ENCODE results near the gene ETS1.

ETS1 gene

GRCh38 chr11:128520888-128521681 is 66.3 kb downstream of the ETS1 start:
- Histone ChIP-seq H4K5ac (ENCODE audit: low read length) (no peak overlapping the region), H3K4ac (ENCODE audit: low read depth, low read length) (no peak overlapping the region), H3K4me3 (ENCODE audit: low read length) (peak overlapping the region; percentile 71), H3K18ac (ENCODE audit: low read length) (no peak overlapping the region), H2BK120ac (ENCODE audit: low read depth, low read length) (no peak overlapping the region), H3K27me3 (ENCODE audit: insufficient read depth, low read length, poor library complexity) (no peaks in the 10 kb centered on the region), H2BK15ac (replicated peaks; ENCODE audit: low read depth) (no peak overlapping the region), H3K56ac (ENCODE audit: low read length) (peak overlapping the region; percentile 84), H3K4me2 (ENCODE audit: low read length) (peak overlapping the region; percentile 66), H3K36me3 (ENCODE audit: control insufficient read depth, insufficient read depth, low read length) (no peaks in the 10 kb centered on the region), H3K79me1 (ENCODE audit: low read length) (peaks cover 20% of the 10 kb centered on the region), H3K4me1 (ENCODE audit: control insufficient read depth, low read depth, low read length) (peaks cover 9% of the 10 kb centered on the region), H2BK5ac (ENCODE audit: low read length) (no peak overlapping the region), H3K23ac (ENCODE audit: low read length) (no peak overlapping the region), H3K79me2 (ENCODE audit: control insufficient read depth, insufficient read depth, low read length) (peaks cover 19% of the 10 kb centered on the region), H4K8ac (ENCODE audit: low read depth, low read length) (no peak overlapping the region), H2AK5ac (ENCODE audit: low read length) (no peak overlapping the region), H3K27ac (ENCODE audit: low read depth, low read length) (no peak overlapping the region), H3K9ac (ENCODE audit: low read length) (peak overlapping the region; percentile 81)
- DNase-seq, result no peak
- WGBS (ENCODE audit: extremely low coverage, insufficient coverage, low lambda C conversion rate), result no CpG with 5 or more reads among the region's 12 CpGs

DNA sequence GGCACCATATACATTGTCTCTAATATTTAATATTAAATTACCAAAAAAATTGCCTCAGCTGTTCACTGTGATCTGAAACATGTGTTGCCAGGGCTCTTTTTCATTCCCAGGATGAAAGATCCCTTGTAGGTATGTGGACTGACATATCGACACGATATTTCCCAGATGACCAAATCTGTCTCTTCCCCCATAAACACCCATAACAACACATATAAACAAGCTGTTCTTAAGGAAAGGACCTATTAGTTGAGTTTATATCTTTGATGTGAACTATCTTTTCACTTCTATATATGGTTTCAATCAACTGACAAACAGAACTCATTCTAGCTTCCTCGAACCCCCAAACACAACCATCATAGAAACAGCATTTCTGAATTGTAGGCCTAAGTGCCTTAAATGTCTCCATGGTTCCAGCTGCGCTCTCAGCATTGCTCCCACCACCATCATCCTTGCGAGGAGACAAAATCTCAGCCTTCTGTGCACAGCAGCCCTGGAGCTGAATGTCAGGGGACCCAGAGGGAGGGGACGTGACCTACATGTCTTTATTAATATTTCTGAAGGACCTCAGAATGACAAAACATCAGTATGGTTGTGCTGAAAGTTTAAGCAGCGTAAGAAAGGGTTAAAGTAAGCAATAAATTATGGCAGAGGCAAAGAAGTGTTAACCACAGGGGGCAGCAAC is 67.0 kb downstream of the ETS1 start:
- Histone ChIP-seq H3K56ac (ENCODE audit: low read length) (peak overlapping the region; percentile 58), H2AK5ac (ENCODE audit: low read length) (no peak overlapping the region), H2BK15ac (replicated peaks; ENCODE audit: low read depth) (no peak overlapping the region), H3K27me3 (ENCODE audit: insufficient read depth, low read length, poor library complexity) (no peaks in the 10 kb centered on the region), H3K4me1 (ENCODE audit: control insufficient read depth, low read depth, low read length) (peaks cover 7% of the 10 kb centered on the region), H3K4me3 (ENCODE audit: low read length) (peak overlapping the region; percentile 23), H3K79me1 (ENCODE audit: low read length) (peaks cover 21% of the 10 kb centered on the region), H3K23ac (ENCODE audit: low read length) (no peak overlapping the region), H3K18ac (ENCODE audit: low read length) (no peak overlapping the region), H3K36me3 (ENCODE audit: control insufficient read depth, insufficient read depth, low read length) (no peaks in the 10 kb centered on the region), H2BK120ac (ENCODE audit: low read depth, low read length) (no peak overlapping the region), H3K4ac (ENCODE audit: low read depth, low read length) (no peak overlapping the region), H3K9ac (ENCODE audit: low read length) (peak overlapping the region; percentile 49), H3K27ac (ENCODE audit: low read depth, low read length) (no peak overlapping the region), H3K79me2 (ENCODE audit: control insufficient read depth, insufficient read depth, low read length) (peaks cover 20% of the 10 kb centered on the region), H2BK5ac (ENCODE audit: low read length) (no peak overlapping the region), H4K8ac (ENCODE audit: low read depth, low read length) (no peak overlapping the region), H3K4me2 (ENCODE audit: low read length) (peak overlapping the region; percentile 42), H4K5ac (ENCODE audit: low read length) (no peak overlapping the region)
- no CpG with 5 or more reads among the region's 7 CpGs for WGBS (ENCODE audit: extremely low coverage, insufficient coverage, low lambda C conversion rate)
- DNase-seq, result no peak

- Histone ChIP-seq H3K18ac (ENCODE audit: low read length) (no peak overlapping the region), H2BK120ac (ENCODE audit: low read depth, low read length) (no peak overlapping the region)
Observed at GRCh38 chr11:128519338-128519737, 68.0 kb downstream of the ETS1 start.

DNA sequence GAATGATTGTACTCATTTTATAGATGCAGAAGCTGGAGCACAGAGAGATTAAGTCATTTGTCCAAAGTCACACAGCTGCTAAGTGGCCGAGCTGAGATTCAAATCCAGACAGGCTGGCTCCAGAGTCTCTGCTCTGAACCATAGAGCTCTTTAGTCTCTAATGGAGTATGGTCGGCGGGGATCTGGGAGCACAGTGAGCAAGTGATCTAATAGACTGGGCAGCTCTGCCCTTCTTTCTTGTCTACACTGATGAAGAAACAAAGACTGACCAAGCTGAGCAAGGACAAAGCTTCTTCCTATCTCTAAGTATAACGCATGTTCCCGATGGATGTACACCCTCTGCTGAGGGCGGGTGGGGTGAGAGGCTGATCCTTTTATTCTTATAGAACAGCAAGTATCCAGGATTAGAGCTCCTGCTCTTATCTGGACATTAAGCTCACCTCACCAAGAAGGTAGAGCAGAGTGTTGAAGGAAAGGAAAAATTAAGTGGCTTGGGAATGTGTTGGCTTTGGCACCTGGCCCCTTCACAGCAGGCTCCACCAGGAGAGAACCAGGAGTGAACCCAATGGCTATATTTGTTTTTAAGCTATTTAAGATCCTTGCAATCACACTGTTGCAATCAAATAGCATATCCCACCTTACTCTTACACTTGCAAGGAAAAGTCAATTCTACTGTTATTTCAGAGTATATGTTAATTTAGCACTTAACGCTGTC is 68.7 kb downstream of the ETS1 start:
- H3K79me1 ChIP-seq (ENCODE audit: low read length), result peaks cover 24% of the 10 kb centered on the region
- H3K79me2 ChIP-seq (ENCODE audit: control insufficient read depth, insufficient read depth, low read length), result peaks cover 21% of the 10 kb centered on the region
- no peak overlapping the region for H2BK5ac ChIP-seq (ENCODE audit: low read length)
- H3K56ac ChIP-seq (ENCODE audit: low read length), result no peak overlapping the region
- H2BK120ac ChIP-seq (ENCODE audit: low read depth, low read length), result no peak overlapping the region
- no peak overlapping the region for H4K5ac ChIP-seq (ENCODE audit: low read length)
- H2AK5ac ChIP-seq (ENCODE audit: low read length), result no peak overlapping the region
- no peak overlapping the region for H3K27ac ChIP-seq (ENCODE audit: low read depth, low read length)
- DNase-seq, result no peak
- H3K9ac ChIP-seq (ENCODE audit: low read length), result no peak overlapping the region
- WGBS (ENCODE audit: extremely low coverage, insufficient coverage, low lambda C conversion rate), result no CpG with 5 or more reads among the region's 7 CpGs
- H3K4ac ChIP-seq (ENCODE audit: low read depth, low read length), result no peak overlapping the region
- no peak overlapping the region for H3K23ac ChIP-seq (ENCODE audit: low read length)
- H3K4me2 ChIP-seq (ENCODE audit: low read length), result no peak overlapping the region
- no peak overlapping the region for H3K4me3 ChIP-seq (ENCODE audit: low read length)
- H3K27me3 ChIP-seq (ENCODE audit: insufficient read depth, low read length, poor library complexity), result no peaks in the 10 kb centered on the region
- no peaks in the 10 kb centered on the region for H3K36me3 ChIP-seq (ENCODE audit: control insufficient read depth, insufficient read depth, low read length)
- H2BK15ac ChIP-seq (replicated peaks; ENCODE audit: low read depth), result no peak overlapping the region
- no peak overlapping the region for H3K18ac ChIP-seq (ENCODE audit: low read length)
- H3K4me1 ChIP-seq (ENCODE audit: control insufficient read depth, low read depth, low read length), result peaks cover 7% of the 10 kb centered on the region
- H4K8ac ChIP-seq (ENCODE audit: low read depth, low read length), result no peak overlapping the region

More at GRCh38 chr11:128519338-128519737, 68.0 kb downstream of the ETS1 start:
- H2AK5ac ChIP-seq (ENCODE audit: low read length), result no peak overlapping the region
- peaks cover 24% of the 10 kb centered on the region for H3K79me1 ChIP-seq (ENCODE audit: low read length)
- WGBS (ENCODE audit: extremely low coverage, insufficient coverage, low lambda C conversion rate), result no CpG with 5 or more reads among the region's 4 CpGs
- peaks cover 7% of the 10 kb centered on the region for H3K4me1 ChIP-seq (ENCODE audit: control insufficient read depth, low read depth, low read length)
- no peak overlapping the region for H3K4ac ChIP-seq (ENCODE audit: low read depth, low read length)
- no peak overlapping the region for H2BK15ac ChIP-seq (replicated peaks; ENCODE audit: low read depth)
- H2BK5ac ChIP-seq (ENCODE audit: low read length), result no peak overlapping the region
- peaks cover 21% of the 10 kb centered on the region for H3K79me2 ChIP-seq (ENCODE audit: control insufficient read depth, insufficient read depth, low read length)
- no peak overlapping the region for H3K9ac ChIP-seq (ENCODE audit: low read length)
- H3K27ac ChIP-seq (ENCODE audit: low read depth, low read length), result no peak overlapping the region
- H3K23ac ChIP-seq (ENCODE audit: low read length), result no peak overlapping the region
- H3K4me2 ChIP-seq (ENCODE audit: low read length), result no peak overlapping the region
- H4K8ac ChIP-seq (ENCODE audit: low read depth, low read length), result no peak overlapping the region
- H4K5ac ChIP-seq (ENCODE audit: low read length), result no peak overlapping the region
- H3K36me3 ChIP-seq (ENCODE audit: control insufficient read depth, insufficient read depth, low read length), result no peaks in the 10 kb centered on the region
- DNase-seq, result no peak
- H3K56ac ChIP-seq (ENCODE audit: low read length), result no peak overlapping the region
- no peaks in the 10 kb centered on the region for H3K27me3 ChIP-seq (ENCODE audit: insufficient read depth, low read length, poor library complexity)
- no peak overlapping the region for H3K4me3 ChIP-seq (ENCODE audit: low read length)

GRCh38 chr11:128517451-128518230 is 69.7 kb downstream of the ETS1 start:
- Histone ChIP-seq H3K27ac (ENCODE audit: low read depth, low read length) (no peak overlapping the region), H3K27me3 (ENCODE audit: insufficient read depth, low read length, poor library complexity) (no peaks in the 10 kb centered on the region), H3K4me2 (ENCODE audit: low read length) (no peak overlapping the region), H3K36me3 (ENCODE audit: control insufficient read depth, insufficient read depth, low read length) (peaks cover 2% of the 10 kb centered on the region), H3K4ac (ENCODE audit: low read depth, low read length) (no peak overlapping the region), H3K4me3 (ENCODE audit: low read length) (no peak overlapping the region), H3K79me1 (ENCODE audit: low read length) (peaks cover 30% of the 10 kb centered on the region), H2BK5ac (ENCODE audit: low read length) (no peak overlapping the region), H2AK5ac (ENCODE audit: low read length) (peak overlapping the region; percentile 38), H2BK120ac (ENCODE audit: low read depth, low read length) (no peak overlapping the region), H3K9ac (ENCODE audit: low read length) (no peak overlapping the region), H3K18ac (ENCODE audit: low read length) (no peak overlapping the region), H3K79me2 (ENCODE audit: control insufficient read depth, insufficient read depth, low read length) (peaks cover 24% of the 10 kb centered on the region), H4K5ac (ENCODE audit: low read length) (no peak overlapping the region), H2BK15ac (replicated peaks; ENCODE audit: low read depth) (no peak overlapping the region), H3K56ac (ENCODE audit: low read length) (no peak overlapping the region), H3K4me1 (ENCODE audit: control insufficient read depth, low read depth, low read length) (peaks cover 7% of the 10 kb centered on the region), H4K8ac (ENCODE audit: low read depth, low read length) (no peak overlapping the region), H3K23ac (ENCODE audit: low read length) (no peak overlapping the region)
- no peak for DNase-seq
- no CpG with 5 or more reads among the region's 5 CpGs for WGBS (ENCODE audit: extremely low coverage, insufficient coverage, low lambda C conversion rate)

Measured in mesendoderm (in vitro differentiated cells).